ENCODE measurements around the gene SLC6A6.

Gene SLC6A6

GRCh38 chr3:14535616-14536015 lies 133.2 kb downstream of the SLC6A6 start:
- in situ Hi-C loops (cut with MboI; ENCODE audit: low sequenced_read_pairs) = no loop called here

- in situ Hi-C loops (cut with MboI; ENCODE audit: low sequenced_read_pairs) = no loop called here
Observed at GRCh38 chr3:14536055-14536815, 133.8 kb downstream of the SLC6A6 start.

GRCh38 chr3:14536837-14537589 lies 134.6 kb downstream of the SLC6A6 start:
- in situ Hi-C loops (cut with MboI; ENCODE audit: low sequenced_read_pairs) = no loop called here

- in situ Hi-C loops (cut with MboI; ENCODE audit: low sequenced_read_pairs) = no loop called here
Observed at GRCh38 chr3:14537590-14538450, 135.4 kb downstream of the SLC6A6 start.

GRCh38 chr3:14538451-14539088 lies 136.2 kb downstream of the SLC6A6 start:
- in situ Hi-C loops (cut with MboI; ENCODE audit: low sequenced_read_pairs) = no loop called here

Measured in HL-60/S4 treated with retinoic acid at 250 ng/mL for 4 days and 3 days (cell line).